Skeletal muscle tissue (tissue), 4 donors: ENCODE results near the gene SIPA1L3. TPM values are rescaled to one million over a fixed set of nuclear protein-coding genes. Genes with fewer than 3 reads are reported as not detected.
"Not testable (repeated sequence)": the region's sequence is repeated elsewhere in the genome, so short reads cannot be mapped to it uniquely, and the experiment has no call there.

Experiments used
- H3K27ac ChIP-seq: one replicate; pipeline ENCODE4 v1.7.0; 2013; ENCODE audit warnings: mild to moderate bottlenecking, low read depth, low read length, inconsistent platforms
- H3K27me3 ChIP-seq, 3 donors: one replicate each; pipeline ENCODE4 v1.7.0; 2013; ENCODE audit warnings: low read length in 3 of 3; ENCODE audit not compliant: control insufficient read depth in 3 of 3, insufficient read depth in 3 of 3
- H3K36me3 ChIP-seq, 3 donors: one replicate each; pipeline ENCODE4 v1.7.0; 2013; ENCODE audit warnings: low read length in 3 of 3; ENCODE audit not compliant: control insufficient read depth in 3 of 3, insufficient read depth in 3 of 3
- H3K4me1 ChIP-seq, 3 donors: one replicate each; pipeline ENCODE4 v1.7.0; 2013; ENCODE audit warnings: low read length in 3 of 3, mild to moderate bottlenecking in 3 of 3; ENCODE audit not compliant: control insufficient read depth in 3 of 3, insufficient read depth in 3 of 3
- H3K4me3 ChIP-seq, 3 donors: one replicate each; pipeline ENCODE4 v1.7.0; 2013; ENCODE audit warnings: low read length in 3 of 3
- H3K9ac ChIP-seq, 3 donors: one replicate each; pipeline ENCODE4 v1.7.0; 2013; ENCODE audit warnings: low read length in 3 of 3, mild to moderate bottlenecking in 3 of 3, moderate library complexity in 2 of 3, low read depth in 1 of 3
- H3K9me3 ChIP-seq, 3 donors: one replicate each; pipeline ENCODE4 v1.7.0; 2013; ENCODE audit warnings: low read length in 3 of 3; ENCODE audit not compliant: control insufficient read depth in 3 of 3
- total RNA-seq: library from RNA; depleted of rRNA; stranded (reverse); fragments of >200 nt; gene quantifications from one replicate; pipeline ENCODE4 v1.2.3, GENCODE V29; 2014
- donor health status: Osteomylitis.

Gene SIPA1L3, protein sequence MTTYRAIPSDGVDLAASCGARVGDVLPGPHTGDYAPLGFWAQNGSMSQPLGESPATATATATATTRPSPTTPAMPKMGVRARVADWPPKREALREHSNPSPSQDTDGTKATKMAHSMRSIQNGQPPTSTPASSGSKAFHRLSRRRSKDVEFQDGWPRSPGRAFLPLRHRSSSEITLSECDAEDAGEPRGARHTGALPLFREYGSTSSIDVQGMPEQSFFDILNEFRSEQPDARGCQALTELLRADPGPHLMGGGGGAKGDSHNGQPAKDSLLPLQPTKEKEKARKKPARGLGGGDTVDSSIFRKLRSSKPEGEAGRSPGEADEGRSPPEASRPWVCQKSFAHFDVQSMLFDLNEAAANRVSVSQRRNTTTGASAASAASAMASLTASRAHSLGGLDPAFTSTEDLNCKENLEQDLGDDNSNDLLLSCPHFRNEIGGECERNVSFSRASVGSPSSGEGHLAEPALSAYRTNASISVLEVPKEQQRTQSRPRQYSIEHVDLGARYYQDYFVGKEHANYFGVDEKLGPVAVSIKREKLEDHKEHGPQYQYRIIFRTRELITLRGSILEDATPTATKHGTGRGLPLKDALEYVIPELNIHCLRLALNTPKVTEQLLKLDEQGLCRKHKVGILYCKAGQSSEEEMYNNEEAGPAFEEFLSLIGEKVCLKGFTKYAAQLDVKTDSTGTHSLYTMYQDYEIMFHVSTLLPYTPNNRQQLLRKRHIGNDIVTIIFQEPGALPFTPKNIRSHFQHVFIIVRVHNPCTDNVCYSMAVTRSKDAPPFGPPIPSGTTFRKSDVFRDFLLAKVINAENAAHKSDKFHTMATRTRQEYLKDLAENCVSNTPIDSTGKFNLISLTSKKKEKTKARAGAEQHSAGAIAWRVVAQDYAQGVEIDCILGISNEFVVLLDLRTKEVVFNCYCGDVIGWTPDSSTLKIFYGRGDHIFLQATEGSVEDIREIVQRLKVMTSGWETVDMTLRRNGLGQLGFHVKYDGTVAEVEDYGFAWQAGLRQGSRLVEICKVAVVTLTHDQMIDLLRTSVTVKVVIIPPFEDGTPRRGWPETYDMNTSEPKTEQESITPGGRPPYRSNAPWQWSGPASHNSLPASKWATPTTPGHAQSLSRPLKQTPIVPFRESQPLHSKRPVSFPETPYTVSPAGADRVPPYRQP (N-terminal part only)
- 3.7 TPM for total RNA-seq

DNA sequence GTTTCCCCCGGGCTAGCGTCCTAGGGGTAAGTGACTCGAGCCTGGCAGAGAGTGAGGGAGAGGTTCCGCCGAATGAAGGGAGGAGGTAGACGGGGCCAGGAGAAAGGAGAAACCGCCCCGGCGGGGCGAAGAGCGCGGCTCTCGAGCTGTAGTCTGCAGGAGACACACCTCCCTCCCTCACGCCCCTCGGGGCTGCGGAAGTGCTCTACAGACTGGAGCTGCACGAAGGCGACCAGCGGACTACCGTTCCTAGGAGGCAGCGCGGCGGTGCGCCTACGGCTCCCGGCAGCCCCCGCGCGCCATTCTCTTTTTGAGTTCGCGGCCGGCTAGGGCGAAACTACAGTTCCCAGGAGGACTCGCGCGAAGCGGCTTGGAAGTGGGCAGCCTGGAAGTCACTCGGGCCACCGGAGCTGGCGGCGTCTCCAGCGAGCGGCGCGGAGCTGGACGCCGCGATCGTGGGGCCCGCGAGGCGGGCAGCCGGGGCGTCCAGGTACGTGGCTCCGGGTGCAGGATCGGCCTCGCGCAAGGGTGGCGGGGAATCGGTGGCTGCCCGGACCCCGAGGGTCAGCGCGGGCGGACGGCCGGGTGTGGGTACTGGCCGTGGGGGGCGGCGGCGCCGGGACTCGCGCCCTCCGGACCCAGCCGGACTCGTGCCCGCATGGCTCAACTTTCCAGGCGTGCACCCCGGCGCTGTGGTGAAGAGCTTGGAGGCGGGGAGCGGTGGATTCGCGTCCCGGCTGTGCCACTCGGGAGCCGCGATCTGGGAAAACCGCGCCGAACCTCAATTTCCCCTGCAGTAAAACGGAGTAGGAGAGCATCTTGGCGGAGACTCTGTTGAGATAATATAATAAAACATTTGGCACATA lies at the start of gene SIPA1L3:
SIPA1L3 (plus strand) TSS at position 340 of the 866 bp plus-strand sequence. CDS start 174,358 bp downstream, outside the sequence.
- no peaks in the 10 kb centered on the region for H3K27me3 ChIP-seq
- H3K9me3 ChIP-seq: no peaks in the 10 kb centered on the region
- H3K4me1 ChIP-seq: peaks cover 8 to 20% (median 11%) of the 10 kb centered on the region in 3 donors
- H3K27ac ChIP-seq: peak within 1 kb of the TSS; percentile 52
- H3K4me3 ChIP-seq: peak within 1 kb of the TSS; percentile 73 to 92 (median 91)
- H3K9ac ChIP-seq: peak within 1 kb of the TSS; percentile 63 to 91 (median 80)
- no peaks in the 10 kb centered on the region for H3K36me3 ChIP-seq

DNA sequence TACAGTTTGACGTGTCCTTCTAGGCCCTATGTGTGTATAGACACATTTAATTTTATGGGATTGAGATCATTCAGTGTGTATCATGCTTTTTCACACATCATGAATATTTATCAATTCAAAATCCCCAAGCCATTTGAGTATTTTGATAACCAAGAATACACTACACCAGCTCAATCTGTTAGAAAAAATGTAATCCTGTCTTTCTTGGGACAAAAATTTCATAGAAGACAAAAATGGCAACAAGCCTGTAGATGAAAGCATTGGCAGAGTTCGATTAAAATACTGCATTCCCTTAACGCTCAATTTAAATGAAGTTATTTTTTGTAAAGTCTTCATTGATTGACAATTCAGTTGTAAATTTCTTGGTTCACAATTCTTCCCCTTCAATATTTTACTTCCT lies 42.5 kb upstream of the SIPA1L3 start:
- no peaks in the 10 kb centered on the region for H3K36me3 ChIP-seq
- no peak overlapping the region for H3K9ac ChIP-seq
- H3K9me3 ChIP-seq: no peaks in the 10 kb centered on the region
- no peaks in the 10 kb centered on the region for H3K4me1 ChIP-seq
- H3K4me3 ChIP-seq: no peak overlapping the region
- H3K27me3 ChIP-seq: no peaks in the 10 kb centered on the region
- H3K27ac ChIP-seq: no peak overlapping the region

DNA sequence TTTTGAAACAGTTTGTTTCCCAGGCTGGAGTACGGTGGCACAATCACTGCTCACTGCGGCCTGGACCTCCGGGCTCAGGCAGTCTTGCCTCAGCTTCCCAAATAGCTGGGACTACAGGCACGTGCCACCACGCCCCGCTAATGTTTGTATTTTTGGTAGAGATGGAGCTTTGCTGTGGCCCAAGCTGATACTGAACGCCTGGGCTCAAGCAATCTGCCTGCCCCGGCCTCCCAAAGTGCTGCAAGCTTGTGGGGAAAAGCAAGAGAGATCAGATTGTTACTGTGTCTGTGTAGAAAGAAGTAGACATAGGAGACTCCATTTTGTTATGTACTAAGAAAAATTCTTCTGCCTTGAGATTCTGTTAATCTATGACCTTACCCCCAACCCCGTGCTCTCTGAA lies 41.1 kb upstream of the SIPA1L3 start:
- H3K27ac ChIP-seq, H3K4me1 ChIP-seq, H3K9me3 ChIP-seq, H3K27me3 ChIP-seq, H3K4me3 ChIP-seq, H3K9ac ChIP-seq, H3K36me3 ChIP-seq: not testable (repeated sequence)

DNA sequence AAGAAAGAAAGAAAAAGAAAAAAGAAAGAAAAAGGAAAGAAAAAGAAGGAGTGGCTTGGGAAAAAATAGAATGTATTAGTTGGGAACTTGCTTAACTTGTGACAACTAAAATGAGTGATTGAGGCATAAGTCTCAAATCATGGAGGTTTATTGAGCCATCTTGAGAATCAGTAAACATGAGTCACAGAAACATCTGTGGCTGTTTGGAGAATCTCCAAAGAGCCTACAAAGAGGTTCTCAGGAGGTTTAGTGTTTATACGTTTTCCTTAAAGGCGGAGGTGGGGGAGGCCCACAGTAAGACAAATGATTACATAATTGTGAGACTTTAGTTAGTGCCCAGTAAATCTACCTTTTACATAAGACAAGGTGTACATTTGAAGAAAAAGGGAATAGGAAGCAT lies 39.2 kb upstream of the SIPA1L3 start:
- Histone ChIP-seq H3K36me3 (no peaks in the 10 kb centered on the region), H3K9ac (no peak overlapping the region), H3K27ac (no peak overlapping the region), H3K4me1 (no peaks in the 10 kb centered on the region), H3K9me3 (no peaks in the 10 kb centered on the region), H3K4me3 (no peak overlapping the region), H3K27me3 (no peaks in the 10 kb centered on the region)

DNA sequence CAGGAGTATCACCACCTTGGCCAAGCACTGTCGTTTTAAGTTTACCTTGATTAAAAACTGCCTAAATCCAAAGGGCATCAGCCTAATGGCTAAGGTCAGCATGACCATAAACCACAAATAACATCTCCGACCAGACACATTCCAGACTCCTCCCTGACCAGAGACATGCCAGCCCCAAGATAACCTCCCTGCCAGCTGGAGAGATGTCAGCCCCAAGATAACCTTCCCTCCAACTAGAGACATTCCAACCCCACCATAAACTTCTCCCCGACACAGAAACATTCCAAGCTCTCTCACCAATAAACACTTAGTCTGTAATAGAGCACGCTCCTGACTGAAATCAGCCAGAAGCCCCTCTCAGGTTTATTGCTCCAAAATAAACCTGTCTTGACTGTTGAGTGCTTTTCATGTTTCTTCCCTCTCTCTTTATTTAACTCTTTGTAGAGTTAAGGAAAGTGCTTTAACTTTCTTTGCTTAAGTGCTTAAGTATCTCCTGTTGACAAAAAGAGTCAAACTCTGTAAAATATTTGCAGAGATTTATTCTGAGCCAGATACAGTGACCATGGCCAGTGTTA lies 37.2 kb upstream of the SIPA1L3 start:
- Histone ChIP-seq H3K9me3 (no peaks in the 10 kb centered on the region), H3K27ac (no peak overlapping the region), H3K36me3 (no peaks in the 10 kb centered on the region), H3K4me1 (no peaks in the 10 kb centered on the region), H3K27me3 (no peaks in the 10 kb centered on the region), H3K4me3 (no peak overlapping the region), H3K9ac (no peak overlapping the region)

DNA sequence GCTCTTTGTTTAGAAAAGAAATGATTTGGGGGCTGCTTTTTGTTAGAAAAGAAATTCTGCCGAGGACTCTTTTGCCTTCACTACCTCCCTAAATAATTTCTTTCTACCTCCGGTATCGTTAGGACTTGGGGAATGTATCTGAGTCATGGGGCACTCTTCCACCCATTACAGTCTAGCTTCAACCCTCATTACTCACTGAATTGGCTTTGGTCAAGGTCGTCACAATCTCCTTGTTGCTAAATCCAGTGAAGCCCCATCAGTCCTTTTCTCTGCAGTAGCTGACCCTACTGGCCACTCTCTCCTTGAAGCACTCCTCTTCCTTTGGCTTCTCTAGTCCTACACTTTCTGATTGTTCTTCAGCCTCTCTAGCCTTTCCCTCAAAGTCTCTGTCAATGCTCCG lies 34.6 kb upstream of the SIPA1L3 start:
- H3K4me3 ChIP-seq: no peak overlapping the region
- H3K27me3 ChIP-seq: no peaks in the 10 kb centered on the region
- H3K9ac ChIP-seq: no peak overlapping the region
- H3K9me3 ChIP-seq: no peaks in the 10 kb centered on the region
- no peak overlapping the region for H3K27ac ChIP-seq
- no peaks in the 10 kb centered on the region for H3K4me1 ChIP-seq
- no peaks in the 10 kb centered on the region for H3K36me3 ChIP-seq

DNA sequence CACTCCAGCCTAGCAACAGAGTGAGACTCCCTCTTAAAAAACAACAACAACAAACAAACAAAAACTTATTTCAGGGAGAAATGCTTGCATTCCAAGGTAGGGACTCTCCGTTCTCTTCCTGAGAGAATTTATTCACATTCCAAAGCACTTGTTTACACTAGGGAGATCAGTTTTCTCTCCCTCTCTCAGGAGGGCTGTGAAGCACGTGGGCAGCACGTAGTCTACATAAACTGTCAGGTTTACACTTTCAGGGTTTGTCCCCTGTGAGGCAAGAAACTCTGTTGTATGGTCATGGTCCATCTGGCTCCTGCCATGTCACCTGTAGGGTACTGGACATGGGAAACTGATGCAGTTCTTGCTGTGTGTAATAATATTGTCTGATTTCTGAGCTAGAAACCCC lies 32.2 kb upstream of the SIPA1L3 start:
- no peaks in the 10 kb centered on the region for H3K9me3 ChIP-seq
- H3K27ac ChIP-seq: no peak overlapping the region
- H3K36me3 ChIP-seq: no peaks in the 10 kb centered on the region
- H3K9ac ChIP-seq: no peak overlapping the region
- H3K4me1 ChIP-seq: no peaks in the 10 kb centered on the region
- no peak overlapping the region for H3K4me3 ChIP-seq
- no peaks in the 10 kb centered on the region for H3K27me3 ChIP-seq

DNA sequence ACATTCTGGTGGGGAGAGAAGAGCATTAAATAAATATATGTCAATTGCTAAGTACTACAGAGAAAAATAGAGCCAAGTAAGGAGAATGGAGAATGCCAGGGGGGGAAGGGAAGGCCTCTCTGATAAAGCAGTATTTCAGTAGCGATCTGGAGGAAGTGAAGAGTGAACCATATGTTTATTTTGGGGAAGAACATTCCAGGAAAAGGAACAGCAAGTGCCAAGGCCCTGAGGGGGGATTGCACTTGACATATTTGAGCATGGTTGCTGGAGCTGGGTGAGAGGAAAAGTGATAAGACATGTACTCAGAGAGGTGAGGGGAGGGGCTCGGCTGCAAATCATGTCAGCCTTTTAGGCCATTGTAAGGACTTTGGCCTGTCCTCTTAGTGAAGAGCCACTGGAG lies 31.0 kb upstream of the SIPA1L3 start:
- H3K9me3 ChIP-seq: no peaks in the 10 kb centered on the region
- H3K36me3 ChIP-seq: no peaks in the 10 kb centered on the region
- H3K9ac ChIP-seq: no peak overlapping the region

DNA sequence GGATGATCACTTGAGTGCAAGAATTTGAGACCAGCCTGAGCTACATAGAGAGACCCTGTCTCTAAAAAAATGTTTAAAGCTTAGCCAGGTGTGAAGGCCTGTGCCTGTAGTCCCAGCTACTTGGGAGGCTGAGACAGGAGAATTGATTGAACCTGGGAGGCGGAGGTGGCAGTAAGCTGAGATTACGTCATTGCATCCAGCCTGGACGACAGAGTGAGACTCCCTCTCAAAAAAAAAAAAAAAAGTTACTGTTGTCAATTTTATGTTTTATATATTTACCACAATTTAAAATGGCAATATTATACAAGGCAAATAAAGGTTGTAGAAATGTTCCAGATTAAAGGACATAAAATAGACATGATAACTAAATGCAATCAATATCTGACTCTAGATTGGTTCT lies 29.9 kb upstream of the SIPA1L3 start:
- Histone ChIP-seq H3K27me3 (no peaks in the 10 kb centered on the region), H3K27ac (no peak overlapping the region), H3K4me1 (no peaks in the 10 kb centered on the region), H3K9ac (no peak overlapping the region), H3K36me3 (no peaks in the 10 kb centered on the region), H3K9me3 (peaks cover 0 to 3% (median 2%) of the 10 kb centered on the region in 3 donors), H3K4me3 (no peak overlapping the region)

More for the DNA sequence above, 31.0 kb upstream of the SIPA1L3 start:
- Histone ChIP-seq H3K4me1 (no peaks in the 10 kb centered on the region), H3K27ac (no peak overlapping the region), H3K27me3 (no peaks in the 10 kb centered on the region), H3K4me3 (no peak overlapping the region)
